ENCODE results near the gene TMEM217. TPM values are rescaled to one million over a fixed set of nuclear protein-coding genes. Genes with fewer than 3 reads are reported as not detected.

TMEM217 gene
- polyA plus RNA-seq, 5 donors: 2.1 to 2.8 (median 2.3) TPM

- peak; percentile 95 to 98 for DNase-seq
Observed at GRCh38 chr6:37244430-37245310, 13.3 kb downstream of the TMEM217 start.

- no peak for DNase-seq
Observed at GRCh38 chr6:37243816-37244370, 14.1 kb downstream of the TMEM217 start.

GRCh38 chr6:37243131-37243815 lies 14.7 kb downstream of the TMEM217 start:
- no peak for DNase-seq

GRCh38 chr6:37242429-37243052 lies 15.4 kb downstream of the TMEM217 start:
- DNase-seq: no peak

GRCh38 chr6:37241775-37242428 lies 16.0 kb downstream of the TMEM217 start:
- DNase-seq: no peak

- no peak for DNase-seq
Observed at GRCh38 chr6:37241131-37241530, 16.8 kb downstream of the TMEM217 start.

GRCh38 chr6:37239950-37240713 lies 17.8 kb downstream of the TMEM217 start:
- peak; percentile 89 for DNase-seq

- no peak for DNase-seq
Observed at GRCh38 chr6:37239526-37239925, 18.4 kb downstream of the TMEM217 start.

- DNase-seq: no peak
Observed at GRCh38 chr6:37238381-37238780, 19.6 kb downstream of the TMEM217 start.

GRCh38 chr6:37237789-37238188 lies 20.2 kb downstream of the TMEM217 start:
- no peak for DNase-seq

- no peak for DNase-seq
Observed at GRCh38 chr6:37236921-37237320, 21.0 kb downstream of the TMEM217 start.

- no peak for DNase-seq
Observed at GRCh38 chr6:37233541-37233940, 24.4 kb downstream of the TMEM217 start.

- DNase-seq: no peak
Observed at GRCh38 chr6:37232430-37233017, 25.4 kb downstream of the TMEM217 start.

- DNase-seq: no peak
Observed at GRCh38 chr6:37230104-37230503, 27.8 kb downstream of the TMEM217 start.

GRCh38 chr6:37225350-37226169 lies 32.4 kb downstream of the TMEM217 start:
- DNase-seq: no peak

- DNase-seq: no peak
Observed at GRCh38 chr6:37222992-37223391, 35.0 kb downstream of the TMEM217 start.

- DNase-seq: peak; percentile 81 to 84
Observed at GRCh38 chr6:37222125-37222967, 35.6 kb downstream of the TMEM217 start.

GRCh38 chr6:37221585-37222124 lies 36.3 kb downstream of the TMEM217 start:
- no peak for DNase-seq

Data from right lung (tissue), 5 donors.